Measurements from ENCODE around the gene BICC1. TPM values are rescaled to one million over a fixed set of nuclear protein-coding genes. Genes with fewer than 3 reads are reported as not detected.

Gene BICC1
- total and polyA plus RNA-seq, 2 of the 13 experiments (the other 11 are each of a cell fraction or from before 2014, with no cell fraction given): 0.18 to 1.5 TPM

DNA sequence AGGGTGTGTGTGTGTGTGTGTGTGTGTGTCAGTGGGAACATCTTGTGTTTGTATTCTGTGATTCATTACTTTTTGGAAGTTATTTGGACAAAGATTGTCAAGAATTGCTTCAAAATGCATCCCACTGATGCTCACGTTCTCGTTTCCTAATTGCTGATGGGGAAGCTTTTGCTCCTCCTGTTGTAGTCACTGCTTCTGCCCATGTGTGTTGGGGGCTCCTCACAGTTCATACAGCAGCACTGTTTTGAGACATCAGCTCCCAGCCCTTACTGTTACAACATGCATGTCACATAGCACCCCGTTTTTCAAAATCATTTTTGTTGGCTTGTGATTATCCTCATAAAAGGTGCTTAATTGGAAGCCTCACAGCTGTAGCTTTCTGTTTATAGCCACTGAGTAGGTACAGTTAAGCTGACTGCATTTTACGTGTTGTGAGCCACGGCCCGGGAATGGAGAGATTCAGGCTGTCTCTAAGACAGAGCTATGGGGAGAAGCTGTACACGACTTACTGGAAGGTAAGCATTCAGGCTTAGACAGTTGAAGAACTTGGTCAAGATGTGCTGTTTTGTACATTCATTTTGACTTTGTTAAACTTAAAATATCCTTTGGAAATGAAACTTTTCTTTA, 87.4 kb downstream of the BICC1 start:
- no peak overlapping the region for H3K4me2 ChIP-seq (ENCODE audit: low read depth, low read length)
- DNase-seq (ENCODE audit: low spot score) (no peak), ATAC-seq (no peak), FAIRE-seq (no peak)
- H3K79me2 ChIP-seq (ENCODE audit: insufficient read depth, low read length): no peaks in the 10 kb centered on the region
- TF ChIP-seq ZNF383 (CRISPR knock-in tag; IDR thresholded peaks at IDR 0.05; ENCODE audit: borderline replicate concordance): no peak
- no peak overlapping the region for H3K27ac ChIP-seq (ENCODE audit: extremely low read length, insufficient read depth, low read length)
- WGBS (ENCODE audit: low lambda C conversion rate): 88% methylated on average over 7 of the region's 7 CpGs
- no peak overlapping the region for H3K9ac ChIP-seq (ENCODE audit: insufficient read depth, low read depth, low read length)
- no peaks in the 10 kb centered on the region for H3K27me3 ChIP-seq (ENCODE audit: control insufficient read depth in 1 of 2, insufficient read depth in 2 of 2, low read length in 2 of 2)
- H2AFZ ChIP-seq (ENCODE audit: low read length): no peak overlapping the region
- H3K4me1 ChIP-seq (ENCODE audit: insufficient read depth, low read length): no peaks in the 10 kb centered on the region
- no TSS peak for BruUV-seq (replicated peaks)
- intact Hi-C loops (cut with micrococcal nuclease; ENCODE audit: unreplicated experiment) (no loop called here), in situ Hi-C loops (cut with HindIII; ENCODE audit: extremely low pct_ligation_motif_present, low pct_unique_long_range_greater_than_20kb) (no loop called here)
- no peaks in the 10 kb centered on the region for H3K36me3 ChIP-seq (replicated peaks in 1 of 2; ENCODE audit: control insufficient read depth in 1 of 2, insufficient read depth in 2 of 2, low read length in 2 of 2)
- H4K20me1 ChIP-seq (ENCODE audit: insufficient read depth, low read length): no peaks in the 10 kb centered on the region
- ChIA-PET POLR2A (no interaction called here), CTCF (ENCODE audit: low intra/inter-chr PET ratio, low total read pairs) (no interaction called here)
- H3K9me3 ChIP-seq (ENCODE audit: low read length): peaks cover 15% of the 10 kb centered on the region; the same call in 1 of the 2 replicates
- H3K4me3 ChIP-seq (replicated peaks in 1 of 3; ENCODE audit: insufficient read depth in 1 of 3, low read depth in 2 of 3, low read length in 3 of 3): no peak overlapping the region

DNA sequence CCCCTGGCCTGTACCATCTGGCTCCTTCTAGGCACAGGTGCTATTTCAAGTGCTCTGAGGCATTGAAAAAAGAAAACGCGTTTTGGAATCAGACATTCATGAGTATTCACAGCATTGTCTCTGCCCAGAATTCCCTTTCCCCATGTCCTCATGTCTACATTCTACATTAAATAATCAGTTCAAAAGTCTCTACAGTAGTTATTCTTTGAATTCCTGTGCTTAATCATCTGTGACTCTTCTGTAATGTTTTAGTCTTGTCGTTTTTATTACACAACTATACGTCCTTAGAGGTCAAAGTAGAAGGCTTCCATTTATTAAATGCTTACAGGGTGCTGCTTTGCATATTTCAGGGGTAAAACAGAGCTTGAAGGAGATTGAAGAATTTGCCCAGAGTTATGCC, 95.7 kb downstream of the BICC1 start:
- TF ChIP-seq KMT2B (CRISPR knock-in tag; IDR thresholded peaks at IDR 0.05) (no peak), SMC3 (IDR thresholded peaks at IDR 0.05; ENCODE audit: low read length) (no peak), NONO (IDR thresholded peaks at IDR 0.05) (no peak), NONO (CRISPR knock-in tag; conservative IDR thresholded peaks at IDR 0.05) (no peak), TAF15 (IDR thresholded peaks at IDR 0.05; ENCODE audit: low read depth, low read length, poor library complexity, severe bottlenecking) (no peak), SAFB2 (CRISPR knock-in tag; IDR thresholded peaks at IDR 0.05; ENCODE audit: borderline replicate concordance, low read depth) (no peak), ZFP36 (IDR thresholded peaks at IDR 0.05; ENCODE audit: borderline replicate concordance, low read depth, low read length, partially characterized antibody) (no peak), NR3C1 (CRISPR knock-in tag; IDR thresholded peaks at IDR 0.05) (no peak), RFXANK (CRISPR knock-in tag; IDR thresholded peaks at IDR 0.05) (no peak), GTF3A (CRISPR knock-in tag; conservative IDR thresholded peaks at IDR 0.05) (no peak), SMYD3 (CRISPR knock-in tag; IDR thresholded peaks at IDR 0.05) (no peak), ZNF576 (CRISPR knock-in tag; IDR thresholded peaks at IDR 0.05) (no peak), NR2F2 (IDR thresholded peaks at IDR 0.05; ENCODE audit: borderline replicate concordance, low read depth) (no peak)
- TF ChIP-seq, protein P1, sequence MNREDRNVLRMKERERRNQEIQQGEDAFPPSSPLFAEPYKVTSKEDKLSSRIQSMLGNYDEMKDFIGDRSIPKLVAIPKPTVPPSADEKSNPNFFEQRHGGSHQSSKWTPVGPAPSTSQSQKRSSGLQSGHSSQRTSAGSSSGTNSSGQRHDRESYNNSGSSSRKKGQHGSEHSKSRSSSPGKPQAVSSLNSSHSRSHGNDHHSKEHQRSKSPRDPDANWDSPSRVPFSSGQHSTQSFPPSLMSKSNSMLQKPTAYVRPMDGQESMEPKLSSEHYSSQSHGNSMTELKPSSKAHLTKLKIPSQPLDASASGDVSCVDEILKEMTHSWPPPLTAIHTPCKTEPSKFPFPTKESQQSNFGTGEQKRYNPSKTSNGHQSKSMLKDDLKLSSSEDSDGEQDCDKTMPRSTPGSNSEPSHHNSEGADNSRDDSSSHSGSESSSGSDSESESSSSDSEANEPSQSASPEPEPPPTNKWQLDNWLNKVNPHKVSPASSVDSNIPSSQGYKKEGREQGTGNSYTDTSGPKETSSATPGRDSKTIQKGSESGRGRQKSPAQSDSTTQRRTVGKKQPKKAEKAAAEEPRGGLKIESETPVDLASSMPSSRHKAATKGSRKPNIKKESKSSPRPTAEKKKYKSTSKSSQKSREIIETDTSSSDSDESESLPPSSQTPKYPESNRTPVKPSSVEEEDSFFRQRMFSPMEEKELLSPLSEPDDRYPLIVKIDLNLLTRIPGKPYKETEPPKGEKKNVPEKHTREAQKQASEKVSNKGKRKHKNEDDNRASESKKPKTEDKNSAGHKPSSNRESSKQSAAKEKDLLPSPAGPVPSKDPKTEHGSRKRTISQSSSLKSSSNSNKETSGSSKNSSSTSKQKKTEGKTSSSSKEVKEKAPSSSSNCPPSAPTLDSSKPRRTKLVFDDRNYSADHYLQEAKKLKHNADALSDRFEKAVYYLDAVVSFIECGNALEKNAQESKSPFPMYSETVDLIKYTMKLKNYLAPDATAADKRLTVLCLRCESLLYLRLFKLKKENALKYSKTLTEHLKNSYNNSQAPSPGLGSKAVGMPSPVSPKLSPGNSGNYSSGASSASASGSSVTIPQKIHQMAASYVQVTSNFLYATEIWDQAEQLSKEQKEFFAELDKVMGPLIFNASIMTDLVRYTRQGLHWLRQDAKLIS (CRISPR knock-in tag; IDR thresholded peaks at IDR 0.05): no peak
- no peak overlapping the region for H3K27ac ChIP-seq (ENCODE audit: extremely low read length, insufficient read depth, low read length)
- H3K79me2 ChIP-seq (ENCODE audit: insufficient read depth, low read length): no peaks in the 10 kb centered on the region
- H3K9me3 ChIP-seq (ENCODE audit: low read length): no peaks in the 10 kb centered on the region
- ChIA-PET CTCF (ENCODE audit: low intra/inter-chr PET ratio, low total read pairs) (no interaction called here), POLR2A (no interaction called here)
- in situ Hi-C loops (cut with HindIII; ENCODE audit: extremely low pct_ligation_motif_present, low pct_unique_long_range_greater_than_20kb) (no loop called here), intact Hi-C loops (cut with micrococcal nuclease; ENCODE audit: unreplicated experiment) (no loop called here)
- DNase-seq (ENCODE audit: low spot score) (no peak), ATAC-seq (no peak), FAIRE-seq (no peak)
- no peak overlapping the region for H3K9ac ChIP-seq (ENCODE audit: insufficient read depth, low read depth, low read length)
- 60% methylated on average over 4 of the region's 4 CpGs for WGBS (ENCODE audit: low lambda C conversion rate)
- no peak overlapping the region for H3K4me3 ChIP-seq (replicated peaks in 1 of 3; ENCODE audit: insufficient read depth in 1 of 3, low read depth in 2 of 3, low read length in 3 of 3)
- no peak overlapping the region for H3K4me2 ChIP-seq (ENCODE audit: low read depth, low read length)
- BruUV-seq (replicated peaks): no TSS peak
- H3K27me3 ChIP-seq (ENCODE audit: control insufficient read depth in 1 of 2, insufficient read depth in 2 of 2, low read length in 2 of 2): no peaks in the 10 kb centered on the region
- H2AFZ ChIP-seq (ENCODE audit: low read length): no peak overlapping the region
- no peaks in the 10 kb centered on the region for H4K20me1 ChIP-seq (ENCODE audit: insufficient read depth, low read length)
- H3K36me3 ChIP-seq (replicated peaks in 1 of 2; ENCODE audit: control insufficient read depth in 1 of 2, insufficient read depth in 2 of 2, low read length in 2 of 2): no peaks in the 10 kb centered on the region
- no peaks in the 10 kb centered on the region for H3K4me1 ChIP-seq (ENCODE audit: insufficient read depth, low read length)
